ENCODE measurements around the gene SFRP5.

SFRP5 gene

GRCh38 chr10:97771913-97772823 is at the start of gene SFRP5:
Gene SFRP5, minus strand, starts transcription at chr10:97771999. Its CDS starts 166 bp downstream, at chr10:97771833.
- TF ChIP-seq POU6F1 (CRISPR knock-in tag; IDR thresholded peaks at IDR 0.05; ENCODE audit: borderline replicate concordance, low read depth) (no peak), PATZ1 (CRISPR knock-in tag; IDR thresholded peaks at IDR 0.05; ENCODE audit: borderline replicate concordance) (no peak)
- no peak for ATAC-seq

GRCh38 chr10:97820096-97820704 is 48.4 kb upstream of the SFRP5 start:
- TF ChIP-seq ARNTL (CRISPR knock-in tag; IDR thresholded peaks at IDR 0.05; ENCODE audit: borderline replicate concordance, low read depth) (no peak), TCF4 (CRISPR knock-in tag; IDR thresholded peaks at IDR 0.05; ENCODE audit: borderline replicate concordance) (no peak), TSHZ2 (CRISPR knock-in tag; IDR thresholded peaks at IDR 0.05) (no peak), PPARA (CRISPR knock-in tag; IDR thresholded peaks at IDR 0.05; ENCODE audit: borderline replicate concordance) (no peak), ZFP3 (CRISPR knock-in tag; IDR thresholded peaks at IDR 0.05) (no peak), CREB5 (CRISPR knock-in tag; IDR thresholded peaks at IDR 0.05; ENCODE audit: low read depth) (no peak)
- no peak for ATAC-seq

GRCh38 chr10:97818572-97818971 is 46.8 kb upstream of the SFRP5 start:
- no peak for ATAC-seq

More at GRCh38 chr10:97818572-97818971, 46.8 kb upstream of the SFRP5 start:
- TF ChIP-seq PPARA (CRISPR knock-in tag; IDR thresholded peaks at IDR 0.05; ENCODE audit: borderline replicate concordance) (no peak), POU6F1 (CRISPR knock-in tag; IDR thresholded peaks at IDR 0.05; ENCODE audit: borderline replicate concordance, low read depth) (no peak), ISL1 (CRISPR knock-in tag; IDR thresholded peaks at IDR 0.05) (no peak), CREB5 (CRISPR knock-in tag; IDR thresholded peaks at IDR 0.05; ENCODE audit: low read depth) (no peak), CSRNP3 (CRISPR knock-in tag; IDR thresholded peaks at IDR 0.05) (no peak), CSDC2 (CRISPR knock-in tag; IDR thresholded peaks at IDR 0.05) (no peak), ZNF8 (CRISPR knock-in tag; IDR thresholded peaks at IDR 0.05) (no peak), ZFP30 (CRISPR knock-in tag; IDR thresholded peaks at IDR 0.05) (no peak), PATZ1 (CRISPR knock-in tag; IDR thresholded peaks at IDR 0.05; ENCODE audit: borderline replicate concordance) (no peak), GLIS3 (CRISPR knock-in tag; IDR thresholded peaks at IDR 0.05) (no peak), ZNF70 (CRISPR knock-in tag; IDR thresholded peaks at IDR 0.05) (no peak), ZC3H10 (CRISPR knock-in tag; IDR thresholded peaks at IDR 0.05) (no peak), ZNF565 (CRISPR knock-in tag; conservative IDR thresholded peaks at IDR 0.05; ENCODE audit: low read depth) (no peak), BACH2 (CRISPR knock-in tag; IDR thresholded peaks at IDR 0.05; ENCODE audit: borderline replicate concordance) (no peak), SNAI2 (CRISPR knock-in tag; IDR thresholded peaks at IDR 0.05) (no peak), ARNTL (CRISPR knock-in tag; IDR thresholded peaks at IDR 0.05; ENCODE audit: borderline replicate concordance, low read depth) (no peak), TOX (CRISPR knock-in tag; IDR thresholded peaks at IDR 0.05; ENCODE audit: borderline replicate concordance) (no peak), RARB (CRISPR knock-in tag; IDR thresholded peaks at IDR 0.05) (no peak), ZFP3 (CRISPR knock-in tag; IDR thresholded peaks at IDR 0.05) (no peak)
